ENCODE data around the gene NHSL2. TPM values are rescaled to one million over a fixed set of nuclear protein-coding genes. Genes with fewer than 3 reads are reported as not detected.

Gene NHSL2
- polyA plus RNA-seq, 5 donors = 6.2 to 8.9 (median 8.5) TPM

- DNase-seq = no peak
These were observed 196.7 kb downstream of the NHSL2 start for GRCh38 chrX:72107320-72107719.

DNA sequence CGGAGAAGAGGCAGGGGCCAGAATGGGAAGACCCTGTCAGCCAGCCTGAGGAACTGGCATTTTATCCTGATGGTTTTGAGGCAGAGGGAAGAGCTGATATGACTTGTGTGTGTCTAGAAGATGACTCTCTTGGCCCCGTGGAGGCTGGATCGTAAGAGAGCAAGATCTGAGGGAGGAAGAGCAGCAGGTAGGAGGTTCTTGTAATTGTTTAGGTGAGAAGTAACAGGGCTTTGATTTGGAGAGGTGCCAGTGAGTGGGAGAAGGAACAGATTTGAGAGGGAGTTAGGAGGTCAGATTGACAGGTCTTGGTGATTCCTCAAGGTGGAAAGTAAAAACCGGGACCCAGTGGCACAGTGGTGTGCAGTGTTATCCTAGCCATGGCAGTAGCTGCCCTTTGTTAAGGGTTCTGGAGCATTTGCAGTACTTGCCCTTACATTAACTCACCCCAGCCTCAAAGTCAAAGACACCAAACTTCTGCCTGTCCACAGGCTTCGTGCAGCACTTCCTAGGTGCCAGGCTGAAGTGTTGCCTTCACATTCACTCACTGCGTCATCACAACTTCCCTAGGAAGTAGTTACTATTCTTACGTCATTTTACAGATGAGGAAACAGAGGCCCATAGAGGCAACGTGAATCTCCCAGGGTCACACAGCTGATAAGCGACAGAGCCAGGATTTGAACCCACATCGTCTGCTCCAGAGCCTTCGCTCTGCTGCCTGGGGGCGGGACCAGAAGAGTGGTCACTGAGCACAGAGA lies 197.4 kb downstream of the NHSL2 start:
- no peak for DNase-seq

DNA sequence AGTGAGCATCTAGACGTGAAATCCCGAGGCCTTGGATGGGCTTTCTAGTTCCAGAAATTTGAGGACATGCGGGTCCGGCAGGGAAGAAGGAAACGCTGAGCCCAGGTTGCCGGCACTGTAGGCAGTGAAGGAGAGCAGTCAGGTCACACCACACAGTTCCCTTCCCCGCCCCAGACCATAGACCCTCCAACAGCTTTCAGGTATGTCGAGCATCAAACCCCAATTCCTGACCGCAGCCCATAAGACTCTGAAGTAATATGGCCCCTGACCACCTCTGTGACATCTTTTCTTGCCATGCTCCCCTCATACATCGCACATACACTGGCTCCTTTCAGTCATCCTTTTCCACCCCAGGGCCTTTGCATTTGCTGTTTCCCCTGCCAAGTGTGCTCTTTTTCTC lies 198.0 kb downstream of the NHSL2 start:
- DNase-seq = no peak

DNA sequence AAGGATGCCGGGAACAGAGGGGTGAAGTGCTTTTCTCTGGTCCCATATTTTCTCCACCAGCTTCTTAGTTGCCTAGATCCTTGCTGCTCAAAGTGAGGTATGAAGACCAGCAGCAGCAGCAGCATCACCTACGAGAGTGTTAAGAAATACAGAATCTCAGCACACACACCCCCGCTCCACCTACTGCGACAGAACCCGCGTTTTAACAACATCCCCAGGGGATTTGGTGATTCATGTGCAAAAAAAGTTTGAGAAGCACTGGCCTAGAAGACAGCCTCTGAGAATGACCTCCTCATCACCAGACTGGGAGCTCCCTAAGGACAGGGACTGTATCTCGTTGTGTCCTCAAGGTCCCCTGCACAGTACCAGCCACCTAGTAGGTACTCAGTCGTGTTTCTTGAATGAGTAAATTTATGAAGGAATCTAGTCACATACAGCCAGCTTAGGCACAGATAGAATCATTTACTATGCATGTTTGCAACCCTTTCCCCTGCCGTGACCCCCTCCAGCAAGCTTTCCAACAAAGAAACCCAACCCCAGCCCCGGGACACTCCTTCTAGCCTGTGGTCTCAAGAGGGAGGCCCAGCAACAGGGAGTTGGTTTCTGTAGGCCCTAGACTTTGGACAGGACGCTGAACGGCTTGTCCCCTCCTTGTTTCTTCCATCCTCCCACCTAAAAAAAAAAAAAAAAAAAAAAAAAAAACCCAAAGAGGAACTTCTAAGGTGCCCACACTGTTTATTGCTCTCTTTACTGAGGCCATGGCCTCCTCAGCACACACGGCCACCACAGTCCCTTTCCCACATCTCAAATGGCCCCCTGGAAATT lies 199.6 kb downstream of the NHSL2 start:
- no peak for DNase-seq

- no peak for DNase-seq
These were observed 200.4 kb downstream of the NHSL2 start for GRCh38 chrX:72110876-72111708.

GRCh38 chrX:72113461-72113860 lies 202.8 kb downstream of the NHSL2 start:
- DNase-seq = no peak

DNA sequence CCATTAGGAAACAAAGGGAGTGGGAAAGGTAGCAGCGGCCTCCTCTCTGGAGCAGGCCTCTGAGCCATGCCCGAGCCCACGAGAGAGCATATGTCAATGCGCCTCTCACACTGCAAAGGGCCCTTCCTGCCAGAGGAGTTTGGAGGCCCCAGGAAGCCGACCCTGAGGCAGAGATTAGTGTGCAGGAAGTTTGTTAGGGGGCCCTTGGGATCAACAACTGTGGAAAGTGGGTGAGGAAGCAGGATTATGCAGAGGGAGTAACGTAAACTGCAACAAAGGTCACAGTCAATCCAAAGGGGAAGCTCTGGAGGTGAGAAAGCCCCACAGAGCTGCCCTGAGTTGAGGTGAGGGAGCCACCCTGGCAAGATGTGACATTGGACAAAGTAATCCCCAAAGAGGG lies 203.7 kb downstream of the NHSL2 start:
- no peak for DNase-seq

- DNase-seq = no peak
These were observed 204.2 kb downstream of the NHSL2 start for GRCh38 chrX:72114807-72115206.

DNA sequence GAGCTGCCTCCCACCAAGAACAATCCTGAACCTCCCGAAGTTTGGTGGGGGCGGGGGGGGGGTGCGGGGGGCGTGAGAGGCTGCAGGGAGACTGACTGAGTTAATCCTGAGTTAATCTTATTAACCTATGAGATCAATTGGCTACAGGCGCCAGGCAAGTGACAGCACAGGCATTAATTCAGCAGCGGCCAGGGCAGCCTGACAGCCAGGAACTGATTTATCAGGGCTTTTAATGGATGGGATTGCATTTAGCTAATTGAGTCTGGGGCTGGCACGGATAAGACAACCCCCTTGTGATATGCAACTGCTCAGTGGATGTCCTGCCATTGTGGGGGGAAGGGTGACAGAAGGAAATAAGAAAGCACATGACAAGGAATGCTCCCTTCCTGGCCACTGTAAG lies 204.7 kb downstream of the NHSL2 start:
- no peak for DNase-seq

DNA sequence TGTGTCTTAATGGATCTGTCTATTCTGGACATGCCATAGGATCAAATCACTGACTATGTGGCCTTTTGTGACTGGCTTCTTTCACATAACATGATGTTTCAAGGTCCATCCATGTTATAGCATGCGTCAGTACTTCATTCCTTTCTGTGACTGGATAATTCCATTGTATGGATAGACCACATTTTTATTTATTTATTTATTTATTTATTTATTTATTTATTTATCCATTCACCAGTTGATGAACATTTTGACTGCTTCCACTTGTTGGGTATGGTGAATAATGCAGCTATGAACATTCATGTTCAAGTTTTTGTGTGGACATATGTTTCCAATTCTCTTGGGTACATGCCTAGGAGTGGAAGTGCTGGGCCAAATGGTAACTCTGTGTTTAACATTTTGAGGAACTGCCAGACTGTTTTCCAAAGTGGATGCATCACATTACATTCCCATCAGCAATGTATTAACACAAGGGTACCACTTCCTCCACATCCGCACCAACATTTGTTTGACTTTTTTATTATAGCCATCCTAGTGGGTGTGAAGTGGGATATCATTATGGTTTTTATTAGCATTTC lies 207.1 kb downstream of the NHSL2 start:
- no peak for DNase-seq

DNA sequence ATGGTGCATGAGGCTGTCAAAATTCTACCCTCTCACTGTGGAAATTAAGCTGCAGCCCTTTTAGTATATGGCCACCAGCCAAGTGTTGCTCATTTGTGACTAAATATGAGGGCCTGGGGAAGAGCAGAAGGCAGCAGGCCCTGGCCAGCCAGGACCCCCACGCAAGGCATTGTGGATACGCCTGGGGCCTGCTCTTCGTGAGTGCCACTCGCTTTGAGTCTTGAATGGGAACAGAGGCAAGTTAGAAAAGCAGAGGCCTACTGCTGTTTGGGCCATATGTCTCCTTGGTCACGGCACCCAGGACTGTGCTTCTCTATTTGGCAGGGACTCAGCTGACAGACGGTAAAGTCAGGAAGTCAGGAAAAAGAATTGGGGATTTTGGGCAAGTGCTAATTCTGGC lies 210.2 kb downstream of the NHSL2 start:
- DNase-seq = no peak

GRCh38 chrX:72121383-72121782 lies 210.7 kb downstream of the NHSL2 start:
- DNase-seq = peak; percentile 61 to 66

- DNase-seq = no peak
These were observed 212.1 kb downstream of the NHSL2 start for GRCh38 chrX:72122621-72123337.

GRCh38 chrX:72123471-72124185 lies 213.0 kb downstream of the NHSL2 start:
- peak; percentile 79 to 80 for DNase-seq

DNA sequence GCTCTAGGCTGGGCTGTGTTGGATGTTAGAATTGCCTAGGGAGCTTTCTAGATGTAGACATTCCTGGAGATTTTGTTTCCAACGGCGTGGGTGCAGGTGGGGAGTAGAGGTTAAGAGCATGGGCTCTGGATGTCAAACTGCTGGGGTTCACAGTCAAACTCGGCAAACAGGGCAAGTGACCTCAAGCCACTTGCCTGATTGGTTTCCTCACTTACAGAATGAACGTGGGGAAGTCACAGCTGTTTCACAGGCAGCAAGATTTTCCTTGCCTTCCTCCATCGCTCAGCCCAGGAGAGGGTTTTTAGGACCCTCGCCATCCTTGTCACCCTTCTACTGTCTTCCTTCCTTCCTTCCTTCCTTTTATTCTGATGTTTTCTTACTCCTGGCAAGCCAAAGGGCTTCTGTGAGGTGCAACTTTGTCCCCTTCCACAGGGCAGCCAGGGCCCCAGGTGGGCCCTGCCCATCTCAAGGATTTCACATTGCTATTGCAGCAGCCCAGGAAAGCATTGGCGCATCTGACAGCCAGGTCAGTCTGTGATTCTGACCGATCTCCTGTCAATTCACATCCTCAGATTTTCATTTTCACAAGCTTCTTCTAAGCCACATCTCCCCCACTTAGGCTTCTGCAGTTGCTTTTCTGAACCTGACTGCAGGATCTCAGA lies 214.0 kb downstream of the NHSL2 start:
- DNase-seq = no peak

- no peak for DNase-seq
These were observed 214.8 kb downstream of the NHSL2 start for GRCh38 chrX:72125331-72126047.

DNA sequence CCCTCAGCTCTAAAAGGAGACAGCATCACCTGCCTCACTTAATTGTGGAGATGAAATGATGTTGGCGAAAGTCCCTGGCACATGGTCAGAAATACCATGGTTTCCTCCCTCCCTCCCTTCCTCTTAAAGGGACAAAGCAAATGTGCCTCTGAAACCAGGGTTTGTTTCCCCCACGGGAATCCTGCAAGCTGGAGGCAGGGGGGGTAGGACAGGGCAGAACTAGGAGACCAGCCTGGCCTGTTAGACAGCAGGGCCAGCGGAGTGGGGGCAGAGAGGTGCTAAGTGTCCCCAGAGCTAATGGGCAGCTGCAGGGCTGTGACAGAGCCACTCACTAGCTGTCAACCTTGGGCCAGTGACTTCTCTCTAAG lies 215.4 kb downstream of the NHSL2 start:
- DNase-seq = no peak

DNA sequence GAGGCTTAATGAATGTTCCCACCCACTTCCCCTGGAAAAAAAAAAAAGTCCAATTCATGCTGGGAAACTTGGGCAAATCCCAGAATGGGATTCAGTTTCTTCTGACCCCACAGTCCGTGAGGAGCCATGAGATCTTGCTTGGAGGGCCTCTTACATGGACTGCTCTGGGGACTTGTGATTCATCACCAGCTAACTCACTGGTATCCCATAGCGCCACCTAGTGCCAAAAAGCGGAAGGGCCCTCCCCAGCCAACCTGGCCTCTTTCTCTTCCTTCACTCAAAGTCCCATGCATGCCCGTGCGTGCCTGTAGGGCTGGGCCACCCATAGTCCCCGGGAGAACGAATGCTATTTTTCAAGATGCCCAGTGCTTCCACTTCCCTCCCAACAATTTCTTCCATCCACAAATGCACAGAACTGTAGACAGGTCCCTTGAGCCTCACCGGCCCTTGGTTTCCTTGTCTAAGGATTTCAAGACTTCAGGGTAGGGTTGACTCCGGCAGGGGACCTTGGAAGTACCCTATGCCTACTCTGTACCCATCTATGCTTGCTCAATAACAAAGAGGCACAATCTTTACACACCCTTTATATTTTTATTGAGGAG lies 216.0 kb downstream of the NHSL2 start:
- DNase-seq = peak; percentile 78 to 85

DNA sequence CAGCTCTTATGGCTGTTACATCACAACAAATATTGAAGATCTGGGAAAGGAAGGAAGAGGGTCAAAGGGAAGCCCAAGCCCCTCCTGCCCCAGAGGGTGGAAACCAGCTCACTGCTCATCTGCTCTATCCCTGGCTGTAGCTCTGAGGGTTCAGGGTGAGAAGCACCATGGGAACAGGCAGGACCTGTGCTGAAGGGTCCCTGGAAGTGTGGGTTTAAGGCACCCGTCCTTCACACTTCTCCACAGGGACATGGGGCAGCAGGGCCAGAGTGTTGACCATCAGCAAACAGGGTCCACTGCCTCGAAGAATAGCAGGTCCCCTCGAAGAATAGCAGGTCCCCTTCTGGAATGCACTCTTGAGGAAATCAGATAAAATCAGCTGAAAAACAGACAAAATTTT lies 216.7 kb downstream of the NHSL2 start:
- no peak for DNase-seq
